ENCODE results near the gene HMGXB4. TPM values are rescaled to one million over a fixed set of nuclear protein-coding genes. Genes with fewer than 3 reads are reported as not detected.

Gene HMGXB4
- polyA plus RNA-seq, 1 experiment, result 15.1 TPM

- POLR2A ChIA-PET, result no interaction called here
- no peak for DNase-seq (ENCODE audit: low read depth)
- CTCF ChIA-PET, result no interaction called here
- Histone ChIP-seq H3K36me3 (ENCODE audit: control insufficient read depth, insufficient read depth, low read length) (no peaks in the 10 kb centered on the region), H3K27me3 (ENCODE audit: control insufficient read depth, insufficient read depth, low read length) (no peaks in the 10 kb centered on the region), H3K4me3 (ENCODE audit: low read depth, low read length) (no peak overlapping the region)
- TF ChIP-seq CTCF (IDR thresholded peaks at IDR 0.05; ENCODE audit: insufficient read depth, low read depth, low read length), result no peak
Observed at GRCh38 chr22:35308480-35309021, 51.3 kb downstream of the HMGXB4 start.

GRCh38 chr22:35310556-35311550, 53.6 kb downstream of the HMGXB4 start:
- POLR2A ChIA-PET, result interaction anchor here (0.6 kb wide), 1 partner anchor 12 kb away, joined by 4 read pairs; no protein-coding TSS in a partner anchor
- DNase-seq (ENCODE audit: low read depth), result no peak
- H3K36me3 ChIP-seq (ENCODE audit: control insufficient read depth, insufficient read depth, low read length), result no peaks in the 10 kb centered on the region; the same call in 1 of the 2 replicates
- CTCF ChIA-PET, result interaction anchor here (0.6 kb wide), 1 partner anchor 23 kb away, joined by 3 read pairs; no protein-coding TSS in a partner anchor
- H3K4me3 ChIP-seq (ENCODE audit: low read depth, low read length), result no peak overlapping the region
- H3K27me3 ChIP-seq (ENCODE audit: control insufficient read depth, insufficient read depth, low read length), result no peaks in the 10 kb centered on the region
- no peak for TF ChIP-seq CTCF (IDR thresholded peaks at IDR 0.05; ENCODE audit: insufficient read depth, low read depth, low read length)

GRCh38 chr22:35311551-35311999, 54.3 kb downstream of the HMGXB4 start:
- ChIA-PET CTCF (interaction anchor here (0.6 kb wide), 1 partner anchor 22 kb away, joined by 4 read pairs; no protein-coding TSS in a partner anchor), POLR2A (no interaction called here)
- H3K27me3 ChIP-seq (ENCODE audit: control insufficient read depth, insufficient read depth, low read length), result no peaks in the 10 kb centered on the region
- no peak overlapping the region for H3K4me3 ChIP-seq (ENCODE audit: low read depth, low read length)
- TF ChIP-seq CTCF (IDR thresholded peaks at IDR 0.05; ENCODE audit: insufficient read depth, low read depth, low read length), result no peak
- no peaks in the 10 kb centered on the region; the same call in 1 of the 2 replicates for H3K36me3 ChIP-seq (ENCODE audit: control insufficient read depth, insufficient read depth, low read length)
- no peak for DNase-seq (ENCODE audit: low read depth)

- Histone ChIP-seq H3K4me3 (ENCODE audit: low read depth, low read length) (no peak overlapping the region), H3K36me3 (ENCODE audit: control insufficient read depth, insufficient read depth, low read length) (no peaks in the 10 kb centered on the region; the same call in 1 of the 2 replicates), H3K27me3 (ENCODE audit: control insufficient read depth, insufficient read depth, low read length) (no peaks in the 10 kb centered on the region)
- ChIA-PET CTCF (interaction anchor here (0.6 kb wide), 1 partner anchor 23 kb away, joined by 4 read pairs; no protein-coding TSS in a partner anchor), POLR2A (no interaction called here)
- no peak for DNase-seq (ENCODE audit: low read depth)
- no peak for TF ChIP-seq CTCF (IDR thresholded peaks at IDR 0.05; ENCODE audit: insufficient read depth, low read depth, low read length)
Observed at GRCh38 chr22:35312198-35313059, 55.1 kb downstream of the HMGXB4 start.
